ENCODE measurements around the gene COX6B1.

Gene COX6B1

DNA sequence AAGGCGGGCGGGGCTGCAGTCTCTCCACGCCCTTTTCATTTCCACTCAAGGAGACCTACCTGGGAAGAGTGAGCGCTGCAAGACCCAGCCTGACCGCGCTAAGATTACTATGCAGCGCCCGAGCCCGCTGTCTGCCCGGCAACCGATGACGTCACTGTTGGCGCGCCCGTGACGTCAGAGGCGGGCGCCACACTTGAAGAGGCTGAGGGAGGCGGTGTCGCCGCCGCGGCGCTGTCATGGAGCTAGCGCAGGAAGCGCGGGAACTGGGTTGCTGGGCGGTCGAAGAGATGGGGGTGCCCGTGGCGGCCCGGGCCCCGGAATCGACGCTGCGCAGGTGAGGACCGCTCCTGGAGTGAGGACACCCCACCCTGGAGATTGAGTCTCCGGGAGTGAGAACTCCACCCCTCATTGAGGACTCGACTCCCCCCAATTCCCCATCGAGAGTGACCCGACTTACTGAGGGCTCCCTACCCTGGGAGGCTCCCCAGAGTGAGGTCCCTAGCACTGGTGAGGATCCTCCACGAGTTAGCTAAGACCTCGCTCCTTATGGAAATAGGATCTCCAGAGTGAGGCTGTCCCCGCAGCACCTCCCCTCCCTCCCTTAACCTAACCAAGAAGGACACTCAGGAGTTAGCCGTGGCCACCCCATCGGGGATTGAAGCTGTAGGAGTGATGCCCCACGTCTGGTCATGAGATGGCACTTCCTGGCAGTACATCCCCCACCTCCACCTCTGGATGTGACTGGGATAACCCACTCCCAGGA is 35.4 kb upstream of the COX6B1 start, which contains the start of gene HAUS5 (continued):
- TF ChIP-seq HOXC10 (CRISPR knock-in tag; IDR thresholded peaks at IDR 0.05) (no peak), ZNF132 (tag by site-specific recombination; IDR thresholded peaks at IDR 0.05; ENCODE audit: borderline replicate concordance) (no peak), ZNF624 (tag by site-specific recombination; IDR thresholded peaks at IDR 0.05) (no peak), ZNF433 (tag by site-specific recombination; IDR thresholded peaks at IDR 0.05; ENCODE audit: low read depth) (no peak), ZNF114 (tag by site-specific recombination; IDR thresholded peaks at IDR 0.05) (no peak), ZNF121 (tag by site-specific recombination; IDR thresholded peaks at IDR 0.05) (peak; percentile 6; the same call in 1 of the 2 replicates), ZNF416 (tag by site-specific recombination; IDR thresholded peaks at IDR 0.05) (0 out of 2 replicates have a peak, but pooled peaks have one; percentile 48), ZNF76 (tag by site-specific recombination; IDR thresholded peaks at IDR 0.05; ENCODE audit: borderline replicate concordance, low read depth) (peak; percentile 88), ZNF223 (tag by site-specific recombination; IDR thresholded peaks at IDR 0.05) (no peak), ZNF266 (tag by site-specific recombination; IDR thresholded peaks at IDR 0.05; ENCODE audit: low read depth) (no peak), ZNF184 (tag by site-specific recombination; IDR thresholded peaks at IDR 0.05) (no peak), SP2 (tag by site-specific recombination; IDR thresholded peaks at IDR 0.05) (peak; percentile 72), ZNF558 (tag by site-specific recombination; IDR thresholded peaks at IDR 0.05) (peak; percentile 84)
- TF ChIP-seq, protein P1, sequence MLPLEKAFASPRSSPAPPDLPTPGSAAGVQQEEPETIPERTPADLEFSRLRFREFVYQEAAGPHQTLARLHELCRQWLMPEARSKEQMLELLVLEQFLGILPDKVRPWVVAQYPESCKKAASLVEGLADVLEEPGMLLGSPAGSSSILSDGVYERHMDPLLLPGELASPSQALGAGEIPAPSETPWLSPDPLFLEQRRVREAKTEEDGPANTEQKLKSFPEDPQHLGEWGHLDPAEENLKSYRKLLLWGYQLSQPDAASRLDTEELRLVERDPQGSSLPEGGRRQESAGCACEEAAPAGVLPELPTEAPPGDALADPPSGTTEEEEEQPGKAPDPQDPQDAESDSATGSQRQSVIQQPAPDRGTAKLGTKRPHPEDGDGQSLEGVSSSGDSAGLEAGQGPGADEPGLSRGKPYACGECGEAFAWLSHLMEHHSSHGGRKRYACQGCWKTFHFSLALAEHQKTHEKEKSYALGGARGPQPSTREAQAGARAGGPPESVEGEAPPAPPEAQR (tag by site-specific recombination; IDR thresholded peaks at IDR 0.05) = peak; percentile 90
- TF ChIP-seq, protein P2, sequence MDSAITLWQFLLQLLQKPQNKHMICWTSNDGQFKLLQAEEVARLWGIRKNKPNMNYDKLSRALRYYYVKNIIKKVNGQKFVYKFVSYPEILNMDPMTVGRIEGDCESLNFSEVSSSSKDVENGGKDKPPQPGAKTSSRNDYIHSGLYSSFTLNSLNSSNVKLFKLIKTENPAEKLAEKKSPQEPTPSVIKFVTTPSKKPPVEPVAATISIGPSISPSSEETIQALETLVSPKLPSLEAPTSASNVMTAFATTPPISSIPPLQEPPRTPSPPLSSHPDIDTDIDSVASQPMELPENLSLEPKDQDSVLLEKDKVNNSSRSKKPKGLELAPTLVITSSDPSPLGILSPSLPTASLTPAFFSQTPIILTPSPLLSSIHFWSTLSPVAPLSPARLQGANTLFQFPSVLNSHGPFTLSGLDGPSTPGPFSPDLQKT (IDR thresholded peaks at IDR 0.05; ENCODE audit: borderline replicate concordance, low read depth, low read length) = no peak

- ChIA-PET POLR2A (interaction anchor here (0.7 to 2.3 kb wide), 7 partner anchors 10 to 269 kb away, joined by 3 to 32 read pairs (median 9); partner anchors contain the start of gene COX6B1), CTCF (interaction anchor here (0.9 to 2.5 kb wide), 6 partner anchors 9 to 546 kb away, joined by 3 to 22 read pairs (median 8); no protein-coding TSS in a partner anchor)
- H3K4me3 ChIP-seq (ENCODE audit: low read depth, low read length) = no peak overlapping the region
- TF ChIP-seq ZNF362 (tag by site-specific recombination; IDR thresholded peaks at IDR 0.05) = peak; percentile 85; the same call in 1 of the 2 replicates
- no peak for TF ChIP-seq ZNF501 (tag by site-specific recombination; IDR thresholded peaks at IDR 0.05)
- 0 out of 2 replicates have a peak, but pooled peaks have one; percentile 1 for TF ChIP-seq ZNF146 (tag by site-specific recombination; IDR thresholded peaks at IDR 0.05)
- TF ChIP-seq KLF9 (tag by site-specific recombination; IDR thresholded peaks at IDR 0.05; ENCODE audit: low read depth) = no peak
- TF ChIP-seq ZNF521 (tag by site-specific recombination; IDR thresholded peaks at IDR 0.05) = no peak
- no peak for TF ChIP-seq ZEB2 (tag by site-specific recombination; IDR thresholded peaks at IDR 0.05)
- TF ChIP-seq KLF16 (tag by site-specific recombination; IDR thresholded peaks at IDR 0.05) = no peak
- no peak for TF ChIP-seq ZBTB49 (tag by site-specific recombination; IDR thresholded peaks at IDR 0.05; ENCODE audit: low read depth)
- peaks cover 47 to 50% of the 10 kb centered on the region in 2 experiments for H3K36me3 ChIP-seq (ENCODE audit: control insufficient read depth in 2 of 2, insufficient read depth in 1 of 2, low read length in 2 of 2)
- H3K4me1 ChIP-seq (ENCODE audit: control insufficient read depth, insufficient read depth, low read length) = peaks cover 13% of the 10 kb centered on the region
- H3K27ac ChIP-seq (ENCODE audit: extremely low read depth, low read depth, low read length) = 0 out of 2 replicates have a peak overlapping the region, but pooled peaks have one; percentile 16
- no peaks in the 10 kb centered on the region; the same call in 1 of the 2 replicates for H3K9me3 ChIP-seq (ENCODE audit: control insufficient read depth, insufficient read depth, low read depth, low read length)
Measured at GRCh38 chr19:35613574-35613973, 34.5 kb upstream of the COX6B1 start.

All from HEK293 (cell line).